B cell (primary cell): Measurements from ENCODE around the gene CDKAL1. TPM values are rescaled to one million over a fixed set of nuclear protein-coding genes. Genes with fewer than 3 reads are reported as not detected.

ENCODE experiments used
- ATAC-seq: fragments of 200-7000 bp; cut with Tn5 transposase; one replicate; pipeline ENCODE4 v1.10.0; 2021; ENCODE audit warnings: low read depth, mild to moderate bottlenecking, moderate number of reproducible peaks, moderate library complexity
- CTCF ChIA-PET: fragments of 350-600 bp; sonication (Branson Sonifier 250); formaldehyde crosslinking; loops from one replicate; lab custom pipeline; 2021; ENCODE audit warnings: antibody characterized with exemption, inconsistent platforms; lab: Charles Lee
- POLR2A ChIA-PET: fragments of 350-600 bp; sonication (Branson Sonifier 250); formaldehyde crosslinking; loops from one replicate; lab custom pipeline; 2021; ENCODE audit warnings: antibody characterized with exemption; lab: Charles Lee
- DNase-seq: peaks from one replicate; pipeline ENCODE4 v3.0.0; 2013
- H2AFZ ChIP-seq: 2 replicates; pipeline ENCODE4 v1.6.1; 2012; ENCODE audit warnings: mild to moderate bottlenecking, low read depth, low read length; ENCODE audit not compliant: insufficient read depth, poor library complexity, severe bottlenecking
- H3K27ac ChIP-seq, 2 donors: 1 replicate in 1 of 2; 2 replicates in 1 of 2; pipeline ENCODE4 v1.5.1; 2012 to 2013; ENCODE audit warnings: low read length in 2 of 2, mild to moderate bottlenecking in 2 of 2, moderate library complexity in 1 of 2
- H3K27me3 ChIP-seq, 4 experiments: fragments of 200-600 bp in 1 of 4; sonication (generic) in 1 of 4; replicated peaks in 1 of 4; 1 replicate in 2 of 4; 2 replicates in 2 of 4; pipeline versions ENCODE4 v1.6.1 to v1.7.0; 2013 to 2016; ENCODE audit warnings: low read length in 3 of 4, mild to moderate bottlenecking in 2 of 4, mixed read lengths in 1 of 4, moderate library complexity in 1 of 4; ENCODE audit not compliant: insufficient read depth in 4 of 4, control insufficient read depth in 3 of 4; ENCODE audit errors: control extremely low read depth in 1 of 4
- H3K36me3 ChIP-seq, 2 experiments: replicated peaks in 1 of 2; 1 replicate in 1 of 2; 2 replicates in 1 of 2; pipeline versions ENCODE4 v1.6.1 to v1.7.1; 2013; ENCODE audit warnings: low read length in 1 of 2; ENCODE audit not compliant: insufficient read depth in 2 of 2, control insufficient read depth in 1 of 2; ENCODE audit errors: control extremely low read depth in 1 of 2, extremely low read depth in 1 of 2
- H3K4me1 ChIP-seq, 2 donors: fragments of 200-600 bp in 1 of 2; sonication (generic) in 1 of 2; 1 replicate in 1 of 2; 2 replicates in 1 of 2; pipeline versions ENCODE4 v1.5.1 to v1.6.1; 2013 to 2017; ENCODE audit warnings: low read length in 2 of 2; ENCODE audit not compliant: control insufficient read depth in 2 of 2, insufficient read depth in 2 of 2
- H3K4me2 ChIP-seq: replicated peaks from 2 replicates; pipeline ENCODE3; 2012; ENCODE audit warnings: mild to moderate bottlenecking, low read depth, low read length; ENCODE audit not compliant: poor library complexity, severe bottlenecking
- H3K4me3 ChIP-seq, 5 experiments: fragments of 200-600 bp in 1 of 5; sonication (generic) in 1 of 5; 1 replicate in 3 of 5; 2 replicates in 2 of 5; pipeline versions ENCODE4 v1.5.1 to v1.7.0; 2011 to 2016; ENCODE audit warnings: low read length in 4 of 5, mild to moderate bottlenecking in 4 of 5, low read depth in 2 of 5, control low read depth in 1 of 5, moderate library complexity in 1 of 5; ENCODE audit not compliant: insufficient read depth in 1 of 5; ENCODE audit errors: control extremely low read depth in 1 of 5, extremely low read depth in 1 of 5
- H3K79me2 ChIP-seq: fragments of 200-600 bp; sonication (generic); one replicate; pipeline ENCODE4 v1.6.0; 2016; ENCODE audit warnings: low read length; ENCODE audit not compliant: control insufficient read depth, insufficient read depth
- H3K9ac ChIP-seq: fragments of 200-600 bp; sonication (generic); 2 replicates; pipeline ENCODE4 v1.6.1; 2017; ENCODE audit warnings: mild to moderate bottlenecking, low read length, moderate library complexity
- H3K9me3 ChIP-seq, 3 donors: one replicate each; pipeline versions ENCODE4 v1.6.1 to v1.7.1; 2013; ENCODE audit warnings: low read length in 2 of 3; ENCODE audit not compliant: control insufficient read depth in 2 of 3, insufficient read depth in 1 of 3; ENCODE audit errors: control extremely low read depth in 1 of 3
- H4K20me1 ChIP-seq: 2 replicates; pipeline ENCODE4 v1.6.0; 2012; ENCODE audit warnings: mild to moderate bottlenecking, low read length; ENCODE audit not compliant: insufficient read depth, control insufficient read depth, poor library complexity, severe bottlenecking
- H3K27ac Mint-ChIP-seq: one replicate; pipeline ENCODE4 v1.8.0; 2021; ENCODE audit warnings: mixed read lengths
- H3K27me3 Mint-ChIP-seq: one replicate; pipeline ENCODE4 v1.8.0; 2021; ENCODE audit warnings: mixed read lengths
- H3K4me1 Mint-ChIP-seq: one replicate; pipeline ENCODE4 v1.8.0; 2021; ENCODE audit warnings: mixed read lengths
- H3K4me3 Mint-ChIP-seq: one replicate; pipeline ENCODE4 v1.8.0; 2021; ENCODE audit warnings: mixed read lengths
- H3K9me3 Mint-ChIP-seq: one replicate; pipeline ENCODE4 v1.8.0; 2022; ENCODE audit warnings: mixed read lengths; ENCODE audit not compliant: insufficient read depth
- EZH2 ChIP-seq: IDR thresholded peaks from 2 replicates; pipeline ENCODE4 v1.6.1; 2012; ENCODE audit warnings: borderline replicate concordance, low read depth, mild to moderate bottlenecking, moderate library complexity, low read length; ENCODE audit not compliant: insufficient read depth, poor library complexity, severe bottlenecking
- WGBS: methylation state at CpG from one replicate; pipeline ENCODE4 v1.1.5; 2013; ENCODE audit warnings: missing lambda C conversion rate; ENCODE audit not compliant: insufficient coverage; 5-methylcytosine and 5-hydroxymethylcytosine counted together
- intact Hi-C: fragments of 100-400 bp; cut with micrococcal nuclease; formaldehyde crosslinking; loops from one replicate; pipeline ENCODE4 v1.10.0; 2022
- polyA plus RNA-seq: library from polyadenylated mRNA; depleted of rRNA; stranded (reverse); fragments of >200 nt; gene quantifications from 2 replicates; pipeline ENCODE4 v1.2.3, GENCODE V29; 2012
- total RNA-seq, 2 donors: library from RNA; stranded (reverse); fragments of 120-200 nt in 1 of 2; gene quantifications; 1 replicate in 1 of 2; 2 replicates in 1 of 2; pipeline versions ENCODE4 v1.2.3 to v1.2.4, GENCODE V29; 2013 to 2022
- TF ChIP-seq, protein P1 (sequence below): fragments of 200-600 bp; IDR thresholded peaks from one replicate; pipeline ENCODE4 v1.8.0; 2022; ENCODE audit warnings: antibody characterized with exemption, mild to moderate bottlenecking

CDKAL1 gene
- total and polyA plus RNA-seq, 2 donors (not counting 1 experiment from before 2014, with no cell fraction given), result 6.1 to 33.3 TPM

DNA sequence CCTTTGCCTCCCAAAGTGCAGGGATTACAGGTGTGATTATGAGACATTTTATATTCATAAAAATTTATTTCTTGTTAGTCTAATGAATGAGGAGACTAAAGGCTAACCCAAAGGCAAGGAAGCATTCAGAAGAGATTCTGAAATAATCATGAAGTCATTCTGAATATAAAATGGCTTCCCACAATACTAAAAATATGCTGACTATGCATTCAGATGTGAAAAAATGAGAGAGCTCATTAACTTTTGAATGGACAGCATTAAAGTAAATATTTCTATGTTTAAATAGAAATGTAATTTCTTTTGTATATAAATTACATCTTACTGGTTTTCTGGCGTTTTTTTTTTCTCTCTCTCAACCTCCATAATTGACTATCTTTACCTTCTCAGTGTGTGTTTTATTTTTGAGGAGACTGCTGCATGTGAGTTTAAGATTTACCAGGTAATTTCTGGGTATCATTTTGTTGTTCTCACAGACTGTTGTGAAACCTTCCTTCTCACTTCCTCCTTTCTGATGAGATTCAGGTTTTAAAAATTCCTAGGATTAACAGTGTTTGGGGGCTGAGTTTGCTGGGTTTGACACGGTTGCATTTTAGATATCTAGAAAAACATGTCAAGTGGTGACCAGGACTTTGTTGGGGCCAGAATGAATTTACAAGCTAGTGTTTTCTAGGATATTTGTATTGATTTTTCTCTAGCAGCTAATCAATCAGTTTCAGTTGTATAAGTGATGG is 316.6 kb downstream of the CDKAL1 start:
- H3K9ac ChIP-seq, result no peak overlapping the region
- TF ChIP-seq EZH2, result no peak
- TF ChIP-seq, protein P1, sequence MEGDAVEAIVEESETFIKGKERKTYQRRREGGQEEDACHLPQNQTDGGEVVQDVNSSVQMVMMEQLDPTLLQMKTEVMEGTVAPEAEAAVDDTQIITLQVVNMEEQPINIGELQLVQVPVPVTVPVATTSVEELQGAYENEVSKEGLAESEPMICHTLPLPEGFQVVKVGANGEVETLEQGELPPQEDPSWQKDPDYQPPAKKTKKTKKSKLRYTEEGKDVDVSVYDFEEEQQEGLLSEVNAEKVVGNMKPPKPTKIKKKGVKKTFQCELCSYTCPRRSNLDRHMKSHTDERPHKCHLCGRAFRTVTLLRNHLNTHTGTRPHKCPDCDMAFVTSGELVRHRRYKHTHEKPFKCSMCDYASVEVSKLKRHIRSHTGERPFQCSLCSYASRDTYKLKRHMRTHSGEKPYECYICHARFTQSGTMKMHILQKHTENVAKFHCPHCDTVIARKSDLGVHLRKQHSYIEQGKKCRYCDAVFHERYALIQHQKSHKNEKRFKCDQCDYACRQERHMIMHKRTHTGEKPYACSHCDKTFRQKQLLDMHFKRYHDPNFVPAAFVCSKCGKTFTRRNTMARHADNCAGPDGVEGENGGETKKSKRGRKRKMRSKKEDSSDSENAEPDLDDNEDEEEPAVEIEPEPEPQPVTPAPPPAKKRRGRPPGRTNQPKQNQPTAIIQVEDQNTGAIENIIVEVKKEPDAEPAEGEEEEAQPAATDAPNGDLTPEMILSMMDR, result no peak
- H3K27ac ChIP-seq, result no peak overlapping the region
- ChIA-PET POLR2A (no interaction called here), CTCF (no interaction called here)
- no peak overlapping the region for H3K4me3 ChIP-seq
- no peak overlapping the region for H3K4me2 ChIP-seq
- Mint-ChIP-seq H3K4me1 (no peaks in the 10 kb centered on the region), H3K27ac (no peak overlapping the region), H3K27me3 (no peaks in the 10 kb centered on the region), H3K9me3 (no peaks in the 10 kb centered on the region), H3K4me3 (no peak overlapping the region)
- no peaks in the 10 kb centered on the region for H3K79me2 ChIP-seq
- no peaks in the 10 kb centered on the region for H3K9me3 ChIP-seq
- H4K20me1 ChIP-seq, result no peaks in the 10 kb centered on the region
- no peaks in the 10 kb centered on the region for H3K4me1 ChIP-seq
- no peak overlapping the region for H2AFZ ChIP-seq
- no peaks in the 10 kb centered on the region for H3K27me3 ChIP-seq
- H3K36me3 ChIP-seq, result peaks cover 0 to 8% of the 10 kb centered on the region in 2 experiments
- no peak for ATAC-seq
- no peak for DNase-seq
- WGBS, result no CpG with 5 or more reads among the region's 2 CpGs
- intact Hi-C loops, result no loop called here

DNA sequence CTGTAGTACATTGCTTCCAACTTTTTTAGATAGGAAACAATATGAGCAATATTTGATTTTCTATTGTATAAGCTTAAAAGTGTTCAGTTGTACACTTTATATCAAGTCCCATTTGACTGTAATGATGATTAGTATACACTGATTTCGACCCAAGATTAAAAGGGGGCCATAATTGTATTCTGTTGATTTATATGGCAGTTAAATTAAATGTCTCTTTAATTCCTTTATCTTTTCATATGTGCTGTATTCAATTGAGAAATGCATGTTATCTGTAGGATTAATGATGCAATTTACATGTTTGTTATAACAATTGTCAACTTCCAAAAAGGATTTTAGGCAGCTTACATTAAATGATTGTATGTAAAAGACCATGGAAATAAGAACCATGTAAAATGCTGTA is 317.5 kb downstream of the CDKAL1 start:
- no peaks in the 10 kb centered on the region for H3K9me3 Mint-ChIP-seq
- peaks cover 0 to 8% of the 10 kb centered on the region in 2 experiments for H3K36me3 ChIP-seq
- no peak overlapping the region for H3K4me3 ChIP-seq
- POLR2A ChIA-PET, result no interaction called here
- no peak overlapping the region for H3K4me3 Mint-ChIP-seq
- H3K9ac ChIP-seq, result no peak overlapping the region
- no peaks in the 10 kb centered on the region for H3K4me1 ChIP-seq
- H3K27me3 ChIP-seq, result no peaks in the 10 kb centered on the region
- no peaks in the 10 kb centered on the region for H4K20me1 ChIP-seq
- ATAC-seq (no peak), DNase-seq (no peak)
- H3K27ac ChIP-seq, result no peak overlapping the region
- CTCF ChIA-PET, result no interaction called here
- H3K79me2 ChIP-seq, result no peaks in the 10 kb centered on the region
- H3K27me3 Mint-ChIP-seq, result no peaks in the 10 kb centered on the region
- intact Hi-C loops, result no loop called here
- no peaks in the 10 kb centered on the region for H3K4me1 Mint-ChIP-seq
- no peaks in the 10 kb centered on the region for H3K9me3 ChIP-seq
- no peak overlapping the region for H2AFZ ChIP-seq
- H3K4me2 ChIP-seq, result no peak overlapping the region
- WGBS, result no CpG with 5 or more reads among the region's 1 CpG
- H3K27ac Mint-ChIP-seq, result no peak overlapping the region
- TF ChIP-seq, protein P1, result no peak
- no peak for TF ChIP-seq EZH2
